HEK293 (cell line): ENCODE data around the gene PRDM15.
A peak's percentile ranks its signal among the peaks of the same experiment; 100 is the strongest.
"Not testable (repeated sequence)": the region's sequence is repeated elsewhere in the genome, so short reads cannot be mapped to it uniquely, and the experiment has no call there.

Experiments
- CTCF ChIA-PET: fragments of 350-600 bp; formaldehyde crosslinking; extraction: SDS; loops from one replicate; lab custom pipeline; 2021; ENCODE audit warnings: antibody characterized with exemption; lab: Yijun Ruan, JAX
- POLR2A ChIA-PET: fragments of 300-600 bp; formaldehyde crosslinking; extraction: SDS; loops from one replicate; lab custom pipeline; 2020; ENCODE audit warnings: antibody characterized with exemption, inconsistent platforms; lab: Yijun Ruan, JAX
- H3K27ac ChIP-seq: fragments of 200-500 bp; sonication (Bioruptor generic); 2 replicates; pipeline ENCODE4 v1.5.1; 2014; ENCODE audit warnings: low read depth, low read length, control low read depth, inconsistent platforms; ENCODE audit errors: extremely low read depth
- H3K36me3 ChIP-seq, 2 experiments: fragments of 200-500 bp in 1 of 2; sonication (Bioruptor generic) in 1 of 2; 1 replicate in 1 of 2; 2 replicates in 1 of 2; pipeline ENCODE4 v1.5.1; 2014 to 2017; ENCODE audit warnings: inconsistent platforms in 2 of 2, low read length in 2 of 2; ENCODE audit not compliant: control insufficient read depth in 2 of 2, insufficient read depth in 1 of 2
- H3K4me1 ChIP-seq: fragments of 200-500 bp; sonication (Bioruptor generic); 2 replicates; pipeline ENCODE4 v1.5.1; 2014; ENCODE audit warnings: mild to moderate bottlenecking, low read length, inconsistent platforms; ENCODE audit not compliant: control insufficient read depth, insufficient read depth
- H3K4me3 ChIP-seq: 2 replicates; pipeline ENCODE4 v1.5.1; 2011; ENCODE audit warnings: low read depth, mild to moderate bottlenecking, control low read depth, low read length, moderate library complexity
- H3K9me3 ChIP-seq: fragments of 200-500 bp; sonication (Bioruptor generic); 2 replicates; pipeline ENCODE4 v1.5.1; 2014; ENCODE audit warnings: low read depth, low read length, inconsistent platforms; ENCODE audit not compliant: control insufficient read depth, insufficient read depth
- ELK4 ChIP-seq: IDR thresholded peaks from 2 replicates; pipeline ENCODE4 v1.6.1; 2011; ENCODE audit warnings: mild to moderate bottlenecking, low read depth, low read length, borderline replicate concordance
- KLF7 ChIP-seq: fragments of 450-650 bp; formaldehyde crosslinking; IDR thresholded peaks from 2 replicates; pipeline ENCODE4 v1.5.1; 2016; ENCODE audit warnings: missing biosample characterization, missing genetic modification characterization, borderline replicate concordance
- KLF8 ChIP-seq: fragments of 450-650 bp; formaldehyde crosslinking; IDR thresholded peaks from 2 replicates; pipeline ENCODE4 v1.5.1; 2016; ENCODE audit warnings: missing biosample characterization, missing genetic modification characterization
- SP7 ChIP-seq: fragments of 450-650 bp; formaldehyde crosslinking; IDR thresholded peaks from 2 replicates; pipeline ENCODE4 v1.5.1; 2016; ENCODE audit warnings: missing biosample characterization, missing genetic modification characterization
- TRIM28 ChIP-seq: IDR thresholded peaks from 2 replicates; pipeline ENCODE4 v1.6.1; 2011; ENCODE audit warnings: low read length, control low read depth, borderline replicate concordance
- ZBTB20 ChIP-seq: fragments of 450-650 bp; formaldehyde crosslinking; IDR thresholded peaks from 2 replicates; pipeline ENCODE4 v1.5.1; 2016; ENCODE audit warnings: missing biosample characterization, missing genetic modification characterization
- ZNF174 ChIP-seq: fragments of 450-650 bp; formaldehyde crosslinking; IDR thresholded peaks from 2 replicates; pipeline ENCODE4 v1.5.0; 2017; ENCODE audit warnings: missing biosample characterization, mild to moderate bottlenecking, missing genetic modification characterization
- ZNF248 ChIP-seq: fragments of 450-650 bp; formaldehyde crosslinking; IDR thresholded peaks from 2 replicates; pipeline ENCODE4 v1.5.1; 2017; ENCODE audit warnings: missing biosample characterization, missing genetic modification characterization
- ZNF366 ChIP-seq: fragments of 450-650 bp; formaldehyde crosslinking; conservative IDR thresholded peaks from 2 replicates; pipeline ENCODE4 v1.5.1; 2016; ENCODE audit warnings: missing biosample characterization, missing genetic modification characterization
- ZNF416 ChIP-seq: fragments of 450-650 bp; formaldehyde crosslinking; IDR thresholded peaks from 2 replicates; pipeline ENCODE4 v1.5.1; 2016; ENCODE audit warnings: missing biosample characterization, missing genetic modification characterization
- ZNF558 ChIP-seq: fragments of 450-650 bp; formaldehyde crosslinking; IDR thresholded peaks from 2 replicates; pipeline ENCODE4 v1.5.1; 2016; ENCODE audit warnings: missing biosample characterization, missing genetic modification characterization
- ZNF561 ChIP-seq: fragments of 450-650 bp; IDR thresholded peaks from 2 replicates; pipeline ENCODE4 v1.5.1; 2018; ENCODE audit warnings: missing biosample characterization, missing genetic modification characterization, borderline replicate concordance
- ZNF645 ChIP-seq: fragments of 450-650 bp; formaldehyde crosslinking; IDR thresholded peaks from 2 replicates; pipeline ENCODE4; 2016; ENCODE audit warnings: missing biosample characterization, missing genetic modification characterization
- ZNF837 ChIP-seq: fragments of 450-650 bp; formaldehyde crosslinking; IDR thresholded peaks from 2 replicates; pipeline ENCODE4 v1.5.1; 2016; ENCODE audit warnings: missing biosample characterization, missing genetic modification characterization
- TF ChIP-seq, protein P1 (sequence below): fragments of 450-650 bp; IDR thresholded peaks from 2 replicates; pipeline ENCODE4 v1.5.1; 2018; ENCODE audit warnings: missing biosample characterization, missing genetic modification characterization
- TF ChIP-seq, protein P2 (sequence below): fragments of 450-650 bp; formaldehyde crosslinking; IDR thresholded peaks from 2 replicates; pipeline ENCODE4 v1.5.1; 2016; ENCODE audit warnings: missing biosample characterization, missing genetic modification characterization
- TF ChIP-seq, protein P3 (sequence below): fragments of 450-650 bp; formaldehyde crosslinking; IDR thresholded peaks from 2 replicates; pipeline ENCODE4 v1.5.1; 2016; ENCODE audit warnings: missing biosample characterization, missing genetic modification characterization, low read depth

The PRDM15 gene

DNA sequence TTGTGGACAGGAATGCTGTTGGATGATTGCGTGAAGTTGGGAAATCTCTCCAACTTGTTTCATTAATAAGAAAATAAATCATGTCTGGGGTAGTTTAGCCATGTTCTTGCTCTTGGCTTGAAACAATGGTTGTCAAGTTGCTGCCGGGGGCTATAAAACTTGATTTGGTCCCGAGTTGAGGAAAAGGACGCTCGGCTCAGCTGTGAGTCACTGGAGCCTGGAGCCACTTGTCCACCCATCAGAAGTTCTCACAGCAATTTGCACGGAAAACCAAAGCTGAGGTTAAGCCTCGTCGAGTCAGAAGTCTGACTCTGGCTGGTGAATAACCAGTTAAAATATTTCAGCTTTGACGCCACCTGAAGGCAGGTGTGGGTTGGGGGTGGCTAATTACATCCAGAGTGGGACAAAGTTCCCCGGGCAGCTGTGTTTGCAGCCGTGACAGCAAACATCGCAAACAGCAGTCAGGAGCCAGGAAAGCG is 92.6 kb downstream of the PRDM15 start:
- no peak overlapping the region for H3K4me3 ChIP-seq
- CTCF ChIA-PET, result interaction anchor here (0.5 to 6.4 kb wide), 4 partner anchors 8 to 629 kb away, joined by 3 to 50 read pairs (median 4); no protein-coding TSS in a partner anchor

GRCh38 chr21:41785262-41785661 is 93.9 kb downstream of the PRDM15 start:
- ChIA-PET CTCF (interaction anchor here (0.7 to 6.4 kb wide), 5 partner anchors 13 to 1585 kb away, joined by 3 to 50 read pairs (median 4); no protein-coding TSS in a partner anchor), POLR2A (interaction anchor here (1.1 kb wide), 1 partner anchor 24 kb away, joined by 6 read pairs; no protein-coding TSS in a partner anchor)
- H3K9me3 ChIP-seq, H3K36me3 ChIP-seq, H3K27ac ChIP-seq, H3K4me3 ChIP-seq: not testable (repeated sequence)
- peaks cover 22% of the 10 kb centered on the region for H3K4me1 ChIP-seq

More for the DNA sequence above, 92.6 kb downstream of the PRDM15 start:
- Histone ChIP-seq H3K9me3 (no peaks in the 10 kb centered on the region), H3K4me1 (peaks cover 19% of the 10 kb centered on the region), H3K36me3 (no peaks in the 10 kb centered on the region), H3K27ac (no peak overlapping the region)
- TF ChIP-seq SP7 (tag by site-specific recombination) (0 out of 2 replicates have a peak, but pooled peaks have one; percentile 10), TRIM28 (peak; percentile 78), ZBTB20 (tag by site-specific recombination) (peak; percentile 38; the same call in 1 of the 2 replicates)
- TF ChIP-seq, protein P1, sequence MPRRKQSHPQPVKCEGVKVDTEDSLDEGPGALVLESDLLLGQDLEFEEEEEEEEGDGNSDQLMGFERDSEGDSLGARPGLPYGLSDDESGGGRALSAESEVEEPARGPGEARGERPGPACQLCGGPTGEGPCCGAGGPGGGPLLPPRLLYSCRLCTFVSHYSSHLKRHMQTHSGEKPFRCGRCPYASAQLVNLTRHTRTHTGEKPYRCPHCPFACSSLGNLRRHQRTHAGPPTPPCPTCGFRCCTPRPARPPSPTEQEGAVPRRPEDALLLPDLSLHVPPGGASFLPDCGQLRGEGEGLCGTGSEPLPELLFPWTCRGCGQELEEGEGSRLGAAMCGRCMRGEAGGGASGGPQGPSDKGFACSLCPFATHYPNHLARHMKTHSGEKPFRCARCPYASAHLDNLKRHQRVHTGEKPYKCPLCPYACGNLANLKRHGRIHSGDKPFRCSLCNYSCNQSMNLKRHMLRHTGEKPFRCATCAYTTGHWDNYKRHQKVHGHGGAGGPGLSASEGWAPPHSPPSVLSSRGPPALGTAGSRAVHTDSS, result no peak
- POLR2A ChIA-PET, result interaction anchor here (1.0 kb wide), 2 partner anchors 30 to 108 kb away, joined by 6 to 9 read pairs; no protein-coding TSS in a partner anchor

DNA sequence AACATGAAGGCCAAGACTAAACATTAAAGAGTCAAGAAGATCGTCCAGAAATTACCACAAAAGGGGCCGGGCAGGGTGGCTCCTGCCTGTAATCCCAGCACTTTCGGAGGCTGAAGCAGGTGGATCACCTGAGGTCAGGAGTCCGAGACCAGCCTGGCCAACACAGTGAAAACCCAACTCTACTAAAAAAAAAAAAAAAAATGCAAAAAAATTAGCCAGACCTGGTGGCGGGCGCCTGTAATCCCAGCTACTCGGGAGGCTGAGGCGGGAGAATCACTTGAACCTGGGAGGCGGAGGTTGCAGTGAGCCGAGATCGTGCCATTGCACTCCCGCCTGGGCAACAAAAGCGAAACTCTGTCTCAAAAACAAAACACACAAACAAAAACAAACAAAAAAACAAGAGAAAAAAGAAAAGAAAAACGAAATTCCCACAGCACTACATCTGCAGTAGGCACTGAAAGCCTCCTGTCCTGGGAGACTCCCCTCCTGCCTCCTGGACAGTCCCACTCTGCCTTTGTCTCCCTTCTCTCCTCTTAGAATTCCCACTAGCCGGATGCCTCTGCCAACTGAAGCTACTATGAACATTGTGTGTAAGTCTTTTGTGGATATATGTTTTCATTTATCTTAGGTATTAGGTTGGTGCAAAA is 94.6 kb downstream of the PRDM15 start:
- Histone ChIP-seq H3K9me3 (no peaks in the 10 kb centered on the region), H3K36me3 (no peaks in the 10 kb centered on the region), H3K27ac (no peak overlapping the region), H3K4me3 (no peak overlapping the region), H3K4me1 (peaks cover 27% of the 10 kb centered on the region)
- ChIA-PET POLR2A (interaction anchor here (1.1 to 2.0 kb wide), 2 partner anchors 17 to 23 kb away, joined by 6 to 11 read pairs; no protein-coding TSS in a partner anchor), CTCF (interaction anchor here (0.6 to 6.4 kb wide), 9 partner anchors 13 to 175 kb away, joined by 3 to 50 read pairs (median 4); no protein-coding TSS in a partner anchor)
- TF ChIP-seq ZNF248 (tag by site-specific recombination) (no peak), ZNF837 (tag by site-specific recombination) (no peak), KLF7 (tag by site-specific recombination) (no peak), ZNF558 (tag by site-specific recombination) (no peak)
- TF ChIP-seq, protein P2, sequence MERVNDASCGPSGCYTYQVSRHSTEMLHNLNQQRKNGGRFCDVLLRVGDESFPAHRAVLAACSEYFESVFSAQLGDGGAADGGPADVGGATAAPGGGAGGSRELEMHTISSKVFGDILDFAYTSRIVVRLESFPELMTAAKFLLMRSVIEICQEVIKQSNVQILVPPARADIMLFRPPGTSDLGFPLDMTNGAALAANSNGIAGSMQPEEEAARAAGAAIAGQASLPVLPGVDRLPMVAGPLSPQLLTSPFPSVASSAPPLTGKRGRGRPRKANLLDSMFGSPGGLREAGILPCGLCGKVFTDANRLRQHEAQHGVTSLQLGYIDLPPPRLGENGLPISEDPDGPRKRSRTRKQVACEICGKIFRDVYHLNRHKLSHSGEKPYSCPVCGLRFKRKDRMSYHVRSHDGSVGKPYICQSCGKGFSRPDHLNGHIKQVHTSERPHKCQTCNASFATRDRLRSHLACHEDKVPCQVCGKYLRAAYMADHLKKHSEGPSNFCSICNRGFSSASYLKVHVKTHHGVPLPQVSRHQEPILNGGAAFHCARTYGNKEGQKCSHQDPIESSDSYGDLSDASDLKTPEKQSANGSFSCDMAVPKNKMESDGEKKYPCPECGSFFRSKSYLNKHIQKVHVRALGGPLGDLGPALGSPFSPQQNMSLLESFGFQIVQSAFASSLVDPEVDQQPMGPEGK (tag by site-specific recombination), result no peak

DNA sequence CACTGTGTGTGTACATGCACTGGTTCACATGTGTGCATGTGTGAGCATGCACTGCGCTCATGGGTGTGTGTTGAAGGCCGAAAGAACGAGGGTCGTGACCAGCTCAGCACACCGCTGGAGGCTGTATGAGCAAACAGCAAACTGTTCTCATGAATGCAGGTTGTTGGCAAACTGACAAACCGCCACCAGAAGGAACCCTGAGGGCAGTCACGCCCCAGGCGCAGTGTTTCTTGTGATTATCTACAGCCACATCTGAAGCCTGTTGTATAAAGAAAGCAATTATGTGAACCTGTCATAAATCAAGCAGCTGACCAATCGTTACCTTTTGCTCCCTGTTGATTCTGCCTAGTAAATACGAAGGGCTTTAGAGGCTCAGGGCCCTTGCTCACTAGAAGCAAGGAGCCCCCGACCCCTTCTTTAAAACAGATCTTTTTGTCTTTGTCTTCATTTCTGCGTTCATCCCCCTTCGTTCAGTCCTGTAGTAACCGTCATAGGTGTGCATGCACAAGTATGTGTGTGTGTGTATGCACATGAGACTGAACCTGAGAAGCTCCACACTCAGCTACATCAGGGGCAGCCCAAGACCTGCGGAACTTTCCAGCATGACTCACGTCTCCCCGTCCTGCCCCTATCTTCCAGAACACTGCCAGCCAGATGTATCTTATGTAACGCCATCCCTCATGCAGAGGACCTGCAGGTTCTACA is 95.5 kb downstream of the PRDM15 start:
- Histone ChIP-seq H3K4me3 (no peak overlapping the region), H3K9me3 (no peaks in the 10 kb centered on the region), H3K4me1 (peaks cover 29% of the 10 kb centered on the region), H3K27ac (peak overlapping the region; percentile 39), H3K36me3 (no peaks in the 10 kb centered on the region)
- ChIA-PET CTCF (interaction anchor here (0.6 to 6.4 kb wide), 7 partner anchors 15 to 174 kb away, joined by 3 to 50 read pairs (median 3); no protein-coding TSS in a partner anchor), POLR2A (interaction anchor here (0.6 to 2.0 kb wide), 5 partner anchors 14 to 171 kb away, joined by 3 to 11 read pairs (median 4); no protein-coding TSS in a partner anchor)
- TF ChIP-seq ZNF174 (no peak), ELK4 (no peak), ZNF366 (peak; percentile 70), ZNF416 (no peak), KLF8 (tag by site-specific recombination) (no peak; the same call in 1 of the 2 replicates), ZNF561 (tag by site-specific recombination) (peak; percentile 92), ZNF645 (tag by site-specific recombination) (0 out of 2 replicates have a peak, but pooled peaks have one; percentile 13)
- TF ChIP-seq, protein P3, sequence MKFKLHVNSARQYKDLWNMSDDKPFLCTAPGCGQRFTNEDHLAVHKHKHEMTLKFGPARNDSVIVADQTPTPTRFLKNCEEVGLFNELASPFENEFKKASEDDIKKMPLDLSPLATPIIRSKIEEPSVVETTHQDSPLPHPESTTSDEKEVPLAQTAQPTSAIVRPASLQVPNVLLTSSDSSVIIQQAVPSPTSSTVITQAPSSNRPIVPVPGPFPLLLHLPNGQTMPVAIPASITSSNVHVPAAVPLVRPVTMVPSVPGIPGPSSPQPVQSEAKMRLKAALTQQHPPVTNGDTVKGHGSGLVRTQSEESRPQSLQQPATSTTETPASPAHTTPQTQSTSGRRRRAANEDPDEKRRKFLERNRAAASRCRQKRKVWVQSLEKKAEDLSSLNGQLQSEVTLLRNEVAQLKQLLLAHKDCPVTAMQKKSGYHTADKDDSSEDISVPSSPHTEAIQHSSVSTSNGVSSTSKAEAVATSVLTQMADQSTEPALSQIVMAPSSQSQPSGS (tag by site-specific recombination), result 0 out of 2 replicates have a peak, but pooled peaks have one; percentile 24
